ENCODE results near the gene HSPG2.

HSPG2 gene

GRCh38 chr1:21894034-21894881 is 42.9 kb downstream of the HSPG2 start:
- Histone ChIP-seq H3K36me3 (ENCODE audit: control insufficient read depth, insufficient read depth, low read length) (peaks cover 3% of the 10 kb centered on the region), H3K4me3 (ENCODE audit: low read length) (no peak overlapping the region), H2BK5ac (ENCODE audit: low read length) (no peak overlapping the region), H4K5ac (ENCODE audit: low read length) (no peak overlapping the region), H4K8ac (ENCODE audit: low read depth, low read length) (no peak overlapping the region), H3K4me1 (ENCODE audit: control insufficient read depth, low read depth, low read length) (no peaks in the 10 kb centered on the region), H3K79me1 (ENCODE audit: low read length) (no peaks in the 10 kb centered on the region), H3K9ac (ENCODE audit: low read length) (no peak overlapping the region), H3K4ac (ENCODE audit: low read depth, low read length) (no peak overlapping the region), H3K27me3 (ENCODE audit: insufficient read depth, low read length, poor library complexity) (no peaks in the 10 kb centered on the region), H2AK5ac (ENCODE audit: low read length) (no peak overlapping the region), H2BK15ac (replicated peaks; ENCODE audit: low read depth) (no peak overlapping the region), H3K79me2 (ENCODE audit: control insufficient read depth, insufficient read depth, low read length) (no peaks in the 10 kb centered on the region), H3K27ac (ENCODE audit: low read depth, low read length) (no peak overlapping the region), H2BK120ac (ENCODE audit: low read depth, low read length) (no peak overlapping the region), H3K23ac (ENCODE audit: low read length) (no peak overlapping the region), H3K4me2 (ENCODE audit: low read length) (no peak overlapping the region), H3K18ac (ENCODE audit: low read length) (no peak overlapping the region), H3K56ac (ENCODE audit: low read length) (no peak overlapping the region)
- WGBS (ENCODE audit: extremely low coverage, insufficient coverage, low lambda C conversion rate): no CpG with 5 or more reads among the region's 11 CpGs
- DNase-seq: no peak

- H2BK15ac ChIP-seq (replicated peaks; ENCODE audit: low read depth): no peak overlapping the region
- H3K4me1 ChIP-seq (ENCODE audit: control insufficient read depth, low read depth, low read length): no peaks in the 10 kb centered on the region
- H2BK5ac ChIP-seq (ENCODE audit: low read length): no peak overlapping the region
- no peak overlapping the region for H4K5ac ChIP-seq (ENCODE audit: low read length)
- H3K56ac ChIP-seq (ENCODE audit: low read length): no peak overlapping the region
- H3K18ac ChIP-seq (ENCODE audit: low read length): no peak overlapping the region
- peaks cover 3% of the 10 kb centered on the region for H3K36me3 ChIP-seq (ENCODE audit: control insufficient read depth, insufficient read depth, low read length)
- no CpG with 5 or more reads among the region's 14 CpGs for WGBS (ENCODE audit: extremely low coverage, insufficient coverage, low lambda C conversion rate)
- no peak overlapping the region for H3K27ac ChIP-seq (ENCODE audit: low read depth, low read length)
- no peak overlapping the region for H3K4me2 ChIP-seq (ENCODE audit: low read length)
- no peak overlapping the region for H3K9ac ChIP-seq (ENCODE audit: low read length)
- H4K8ac ChIP-seq (ENCODE audit: low read depth, low read length): no peak overlapping the region
- no peaks in the 10 kb centered on the region for H3K79me1 ChIP-seq (ENCODE audit: low read length)
- H3K4ac ChIP-seq (ENCODE audit: low read depth, low read length): no peak overlapping the region
- H2AK5ac ChIP-seq (ENCODE audit: low read length): no peak overlapping the region
- H3K79me2 ChIP-seq (ENCODE audit: control insufficient read depth, insufficient read depth, low read length): no peaks in the 10 kb centered on the region
- no peaks in the 10 kb centered on the region for H3K27me3 ChIP-seq (ENCODE audit: insufficient read depth, low read length, poor library complexity)
- DNase-seq: no peak
- no peak overlapping the region for H3K23ac ChIP-seq (ENCODE audit: low read length)
- H3K4me3 ChIP-seq (ENCODE audit: low read length): no peak overlapping the region
- no peak overlapping the region for H2BK120ac ChIP-seq (ENCODE audit: low read depth, low read length)
Measured at GRCh38 chr1:21893046-21893805, 43.9 kb downstream of the HSPG2 start.

GRCh38 chr1:21891621-21892479 is 45.3 kb downstream of the HSPG2 start:
- no peak overlapping the region for H3K4me2 ChIP-seq (ENCODE audit: low read length)
- no peak overlapping the region for H2BK5ac ChIP-seq (ENCODE audit: low read length)
- no peak overlapping the region for H3K4ac ChIP-seq (ENCODE audit: low read depth, low read length)
- no peak overlapping the region for H2BK15ac ChIP-seq (replicated peaks; ENCODE audit: low read depth)
- H3K56ac ChIP-seq (ENCODE audit: low read length): no peak overlapping the region
- no peak overlapping the region for H3K23ac ChIP-seq (ENCODE audit: low read length)
- H3K9ac ChIP-seq (ENCODE audit: low read length): no peak overlapping the region
- no peaks in the 10 kb centered on the region for H3K79me1 ChIP-seq (ENCODE audit: low read length)
- H3K4me3 ChIP-seq (ENCODE audit: low read length): no peak overlapping the region
- H3K4me1 ChIP-seq (ENCODE audit: control insufficient read depth, low read depth, low read length): no peaks in the 10 kb centered on the region
- H2AK5ac ChIP-seq (ENCODE audit: low read length): no peak overlapping the region
- H4K5ac ChIP-seq (ENCODE audit: low read length): no peak overlapping the region
- H2BK120ac ChIP-seq (ENCODE audit: low read depth, low read length): no peak overlapping the region
- H3K36me3 ChIP-seq (ENCODE audit: control insufficient read depth, insufficient read depth, low read length): peaks cover 5% of the 10 kb centered on the region
- no peak overlapping the region for H4K8ac ChIP-seq (ENCODE audit: low read depth, low read length)
- DNase-seq: no peak
- no peaks in the 10 kb centered on the region for H3K27me3 ChIP-seq (ENCODE audit: insufficient read depth, low read length, poor library complexity)
- no peak overlapping the region for H3K27ac ChIP-seq (ENCODE audit: low read depth, low read length)
- no peaks in the 10 kb centered on the region for H3K79me2 ChIP-seq (ENCODE audit: control insufficient read depth, insufficient read depth, low read length)
- no CpG with 5 or more reads among the region's 20 CpGs for WGBS (ENCODE audit: extremely low coverage, insufficient coverage, low lambda C conversion rate)
- no peak overlapping the region for H3K18ac ChIP-seq (ENCODE audit: low read length)

- Histone ChIP-seq H3K79me1 (ENCODE audit: low read length) (no peaks in the 10 kb centered on the region), H3K27me3 (ENCODE audit: insufficient read depth, low read length, poor library complexity) (no peaks in the 10 kb centered on the region), H3K56ac (ENCODE audit: low read length) (no peak overlapping the region), H3K18ac (ENCODE audit: low read length) (no peak overlapping the region), H3K4me3 (ENCODE audit: low read length) (no peak overlapping the region), H4K8ac (ENCODE audit: low read depth, low read length) (no peak overlapping the region), H3K4me1 (ENCODE audit: control insufficient read depth, low read depth, low read length) (no peaks in the 10 kb centered on the region), H2BK120ac (ENCODE audit: low read depth, low read length) (no peak overlapping the region), H3K4ac (ENCODE audit: low read depth, low read length) (no peak overlapping the region), H3K79me2 (ENCODE audit: control insufficient read depth, insufficient read depth, low read length) (no peaks in the 10 kb centered on the region), H2BK15ac (replicated peaks; ENCODE audit: low read depth) (no peak overlapping the region), H2BK5ac (ENCODE audit: low read length) (no peak overlapping the region), H3K36me3 (ENCODE audit: control insufficient read depth, insufficient read depth, low read length) (peaks cover 5% of the 10 kb centered on the region), H3K23ac (ENCODE audit: low read length) (no peak overlapping the region), H2AK5ac (ENCODE audit: low read length) (no peak overlapping the region), H3K27ac (ENCODE audit: low read depth, low read length) (no peak overlapping the region), H3K4me2 (ENCODE audit: low read length) (no peak overlapping the region), H4K5ac (ENCODE audit: low read length) (no peak overlapping the region), H3K9ac (ENCODE audit: low read length) (no peak overlapping the region)
- DNase-seq: no peak
- no CpG with 5 or more reads among the region's 6 CpGs for WGBS (ENCODE audit: extremely low coverage, insufficient coverage, low lambda C conversion rate)
Measured at GRCh38 chr1:21891081-21891480, 46.0 kb downstream of the HSPG2 start.

GRCh38 chr1:21888500-21888899 is 48.6 kb downstream of the HSPG2 start:
- Histone ChIP-seq H3K4me3 (ENCODE audit: low read length) (no peak overlapping the region), H2AK5ac (ENCODE audit: low read length) (no peak overlapping the region), H4K8ac (ENCODE audit: low read depth, low read length) (no peak overlapping the region), H3K36me3 (ENCODE audit: control insufficient read depth, insufficient read depth, low read length) (peaks cover 9% of the 10 kb centered on the region), H3K27me3 (ENCODE audit: insufficient read depth, low read length, poor library complexity) (no peaks in the 10 kb centered on the region), H2BK15ac (replicated peaks; ENCODE audit: low read depth) (no peak overlapping the region), H3K9ac (ENCODE audit: low read length) (no peak overlapping the region), H3K27ac (ENCODE audit: low read depth, low read length) (no peak overlapping the region), H3K4me2 (ENCODE audit: low read length) (no peak overlapping the region), H3K56ac (ENCODE audit: low read length) (no peak overlapping the region), H3K4me1 (ENCODE audit: control insufficient read depth, low read depth, low read length) (no peaks in the 10 kb centered on the region), H3K79me2 (ENCODE audit: control insufficient read depth, insufficient read depth, low read length) (no peaks in the 10 kb centered on the region), H2BK5ac (ENCODE audit: low read length) (no peak overlapping the region), H4K5ac (ENCODE audit: low read length) (no peak overlapping the region), H3K23ac (ENCODE audit: low read length) (no peak overlapping the region), H3K4ac (ENCODE audit: low read depth, low read length) (no peak overlapping the region), H3K18ac (ENCODE audit: low read length) (no peak overlapping the region), H3K79me1 (ENCODE audit: low read length) (no peaks in the 10 kb centered on the region), H2BK120ac (ENCODE audit: low read depth, low read length) (no peak overlapping the region)
- DNase-seq: no peak
- WGBS (ENCODE audit: extremely low coverage, insufficient coverage, low lambda C conversion rate): no CpG with 5 or more reads among the region's 12 CpGs
